AG10803 (cell line): ENCODE measurements around the gene PDSS2.

Experiments
- DNase-seq: peaks from one replicate; pipeline ENCODE4 v3.0.0; 2010; ENCODE audit warnings: low read depth
- H3K4me3 ChIP-seq: 2 replicates; pipeline ENCODE4 v1.5.1; 2011; ENCODE audit warnings: mild to moderate bottlenecking, low read length, control low read depth
- TF ChIP-seq, protein P1 (sequence below): conservative IDR thresholded peaks from 2 replicates; pipeline ENCODE4 v1.5.1; 2011; ENCODE audit warnings: mild to moderate bottlenecking, low read length, control low read depth, inconsistent platforms

The PDSS2 gene

DNA sequence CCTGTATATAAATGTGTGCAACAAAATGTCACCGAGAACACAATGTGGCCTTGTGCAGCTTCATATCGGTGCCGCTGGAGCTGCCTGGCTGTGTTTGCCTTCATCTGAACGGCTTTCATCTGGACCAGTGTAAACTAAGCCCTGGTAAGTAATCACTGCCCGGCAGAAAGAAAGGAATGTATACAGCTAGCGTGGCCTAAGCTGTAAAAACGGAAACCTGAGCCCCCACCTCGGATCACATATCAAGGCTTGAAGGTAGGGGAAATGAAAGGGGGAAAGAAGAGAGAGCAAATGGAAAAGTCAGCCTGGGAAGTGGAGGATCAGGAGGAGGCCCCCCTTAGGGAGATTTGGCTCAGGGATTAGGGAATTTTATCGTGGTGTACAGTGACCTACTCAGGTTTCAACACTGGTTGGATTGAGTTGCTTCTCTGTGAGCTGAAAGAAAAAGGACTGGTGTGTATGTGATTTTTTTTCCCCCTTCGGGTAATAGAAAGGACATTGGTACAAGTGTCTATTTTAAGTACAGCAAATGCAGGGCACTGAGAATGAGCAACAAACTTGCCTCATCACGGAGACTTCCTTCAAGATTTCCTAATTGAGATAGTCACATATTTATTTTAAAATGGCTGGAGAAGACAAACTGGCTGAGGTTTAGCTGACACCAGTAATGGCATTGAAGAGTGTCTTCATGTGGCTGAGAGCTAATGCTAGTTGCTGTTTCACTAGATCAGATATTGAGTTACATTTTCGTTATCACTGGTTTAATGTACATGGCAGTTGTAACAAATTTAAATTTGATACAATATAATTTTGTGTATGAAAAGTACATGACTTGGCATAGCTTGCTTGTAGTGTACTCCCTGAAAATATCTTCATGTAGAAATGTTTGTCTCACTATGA, 34.0 kb upstream of the PDSS2 start:
- H3K4me3 ChIP-seq: no peak overlapping the region

DNA sequence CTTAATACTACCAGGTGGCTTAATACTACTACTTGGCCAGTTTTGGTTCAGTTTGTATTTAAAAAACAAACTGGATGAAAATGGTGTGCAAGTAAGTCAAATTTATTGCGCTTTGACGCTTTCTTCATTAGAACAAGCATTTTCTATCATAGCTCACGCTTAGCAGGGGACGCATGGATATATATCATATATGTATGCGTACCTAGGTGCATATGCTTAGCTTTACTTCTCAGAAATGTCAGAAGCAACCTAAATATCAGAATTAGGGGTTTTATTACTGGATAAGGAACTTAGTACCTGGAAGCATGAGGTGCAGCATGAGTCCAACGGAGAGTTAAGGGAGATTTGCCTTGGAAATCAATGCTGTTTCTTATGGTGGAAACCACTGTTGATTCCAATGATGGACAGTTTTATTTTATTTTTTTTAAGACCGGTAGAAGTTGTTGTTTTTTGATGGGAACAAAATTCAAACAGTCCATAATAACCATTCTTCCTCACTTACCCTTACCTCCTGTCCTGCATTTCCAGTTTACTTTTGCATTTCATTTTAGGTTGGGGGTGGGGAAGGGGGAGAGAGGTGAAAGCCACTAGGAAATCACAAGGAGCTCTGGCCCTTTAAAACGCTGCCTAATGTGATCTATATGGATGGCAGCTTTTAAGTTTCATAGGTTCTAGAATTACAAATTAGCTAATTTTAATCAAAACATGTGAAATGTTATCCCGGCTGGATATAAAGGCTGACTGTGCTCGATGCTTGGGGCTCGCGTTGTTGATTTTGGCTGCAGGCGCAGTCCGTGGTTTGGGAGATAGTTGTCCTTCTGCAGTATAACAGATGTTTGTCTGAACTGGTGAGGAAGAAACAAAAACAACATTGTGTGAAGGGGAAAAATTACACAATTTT, 32.6 kb upstream of the PDSS2 start:
- no peak overlapping the region for H3K4me3 ChIP-seq
- DNase-seq: peak; percentile 63
- TF ChIP-seq, protein P1, sequence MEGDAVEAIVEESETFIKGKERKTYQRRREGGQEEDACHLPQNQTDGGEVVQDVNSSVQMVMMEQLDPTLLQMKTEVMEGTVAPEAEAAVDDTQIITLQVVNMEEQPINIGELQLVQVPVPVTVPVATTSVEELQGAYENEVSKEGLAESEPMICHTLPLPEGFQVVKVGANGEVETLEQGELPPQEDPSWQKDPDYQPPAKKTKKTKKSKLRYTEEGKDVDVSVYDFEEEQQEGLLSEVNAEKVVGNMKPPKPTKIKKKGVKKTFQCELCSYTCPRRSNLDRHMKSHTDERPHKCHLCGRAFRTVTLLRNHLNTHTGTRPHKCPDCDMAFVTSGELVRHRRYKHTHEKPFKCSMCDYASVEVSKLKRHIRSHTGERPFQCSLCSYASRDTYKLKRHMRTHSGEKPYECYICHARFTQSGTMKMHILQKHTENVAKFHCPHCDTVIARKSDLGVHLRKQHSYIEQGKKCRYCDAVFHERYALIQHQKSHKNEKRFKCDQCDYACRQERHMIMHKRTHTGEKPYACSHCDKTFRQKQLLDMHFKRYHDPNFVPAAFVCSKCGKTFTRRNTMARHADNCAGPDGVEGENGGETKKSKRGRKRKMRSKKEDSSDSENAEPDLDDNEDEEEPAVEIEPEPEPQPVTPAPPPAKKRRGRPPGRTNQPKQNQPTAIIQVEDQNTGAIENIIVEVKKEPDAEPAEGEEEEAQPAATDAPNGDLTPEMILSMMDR: no peak

More for the DNA sequence above, 34.0 kb upstream of the PDSS2 start:
- TF ChIP-seq, protein P1: no peak
- no peak for DNase-seq

DNA sequence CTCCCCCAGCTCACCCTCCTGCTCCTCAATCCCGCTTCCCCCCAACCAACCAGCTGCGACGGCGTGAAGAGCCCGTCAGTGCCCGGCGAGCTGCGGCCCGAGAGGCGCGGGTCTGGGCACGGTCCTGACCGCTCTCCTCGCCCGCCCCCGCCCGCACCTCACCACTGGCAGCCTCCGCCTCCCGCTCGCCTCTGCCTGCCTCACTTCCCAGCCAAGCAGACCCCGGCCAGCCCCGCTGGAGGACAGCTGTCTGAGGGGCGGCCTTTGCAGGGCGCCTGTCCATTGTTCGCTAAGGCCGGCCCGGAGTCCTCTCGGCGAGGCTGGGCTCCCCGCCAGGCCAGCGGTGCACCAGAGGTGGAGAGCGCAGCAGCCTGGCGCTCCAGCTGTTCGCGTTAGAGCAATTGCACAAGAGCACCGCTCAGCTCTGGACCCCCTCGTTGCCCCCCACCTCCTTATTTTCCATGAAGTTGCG, 31.8 kb upstream of the PDSS2 start:
- TF ChIP-seq, protein P1: no peak
- no peak for DNase-seq
- peak overlapping the region; percentile 63 for H3K4me3 ChIP-seq

DNA sequence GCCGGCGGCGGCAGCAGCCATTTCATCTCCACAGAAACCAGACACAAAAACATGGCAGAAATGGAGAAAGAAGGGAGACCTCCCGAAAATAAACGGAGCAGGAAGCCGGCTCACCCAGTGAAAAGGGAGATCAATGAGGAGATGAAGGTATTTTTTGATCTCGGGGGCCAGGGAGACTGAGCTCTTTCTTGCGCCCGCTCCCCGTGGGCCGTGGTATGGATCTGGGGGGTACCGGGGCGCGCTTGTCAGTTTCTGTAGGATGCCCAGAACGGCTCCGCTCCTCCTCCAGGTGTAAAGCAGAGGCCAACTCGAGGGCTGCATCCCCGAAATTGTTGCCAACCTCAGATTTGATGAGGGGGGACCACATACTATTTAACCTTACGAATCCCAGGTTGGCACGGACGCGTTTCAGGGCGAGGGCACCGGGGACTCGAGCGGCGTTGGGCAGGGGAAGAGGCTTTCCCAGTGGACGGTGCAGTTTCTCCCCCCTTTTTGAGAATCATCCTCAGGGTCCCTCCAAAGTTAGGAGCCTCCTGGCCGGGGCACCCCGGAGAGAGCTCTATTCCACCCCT, 31.3 kb upstream of the PDSS2 start:
- TF ChIP-seq, protein P1: no peak
- DNase-seq: no peak
- H3K4me3 ChIP-seq: peak overlapping the region; percentile 63

DNA sequence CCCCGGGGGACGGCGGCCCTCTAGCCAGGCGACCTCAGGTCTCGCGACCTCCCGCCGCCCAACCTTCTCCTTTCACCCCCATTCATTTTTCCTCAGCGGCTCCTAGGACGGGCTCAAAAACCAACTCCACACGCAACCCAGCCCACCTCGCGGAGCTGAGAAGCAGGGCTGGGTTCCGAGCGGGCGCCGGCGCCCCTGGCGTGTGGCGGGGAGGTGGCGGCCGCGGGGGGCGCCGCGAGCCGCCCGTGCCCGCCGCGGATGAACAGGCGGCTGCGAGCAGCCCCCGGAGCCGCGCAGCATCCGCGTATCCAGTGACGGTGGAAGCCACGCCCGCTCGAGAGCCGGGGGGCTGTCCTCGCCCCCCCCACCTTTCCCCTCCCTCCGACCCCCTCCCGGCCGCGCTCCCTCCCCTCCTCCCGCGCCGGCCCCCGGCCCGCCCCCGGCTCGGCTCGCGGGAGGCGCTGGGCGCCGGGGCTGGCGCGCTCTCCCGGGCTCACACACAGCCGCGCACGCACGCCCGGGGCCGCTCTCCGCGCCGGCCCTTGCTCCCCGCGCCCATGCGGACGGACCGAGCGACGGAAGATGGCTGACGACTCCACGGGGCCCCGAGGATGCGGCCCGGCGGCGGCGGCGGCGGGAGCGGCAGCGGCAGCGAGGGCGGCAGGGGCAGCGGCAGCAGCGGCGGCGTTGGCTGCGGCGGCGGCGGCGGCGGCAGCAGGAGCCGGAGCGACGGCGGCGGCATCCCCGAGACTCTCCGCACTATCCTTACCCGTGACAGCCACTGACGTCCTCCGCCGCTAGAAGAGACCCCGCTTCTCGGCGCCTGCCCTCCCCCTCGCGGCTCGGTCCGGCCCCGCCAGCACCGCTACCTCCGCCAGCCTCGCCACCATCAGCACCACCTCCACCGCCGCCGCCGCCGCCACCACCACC, 30.5 kb upstream of the PDSS2 start, which contains the start of gene SOBP:
TSS of gene SOBP (plus strand) at position 482 of the 930 bp plus-strand sequence. CDS start 500 bp downstream, outside the sequence.
- TF ChIP-seq, protein P1: no peak
- peak within 1 kb of the TSS; percentile 63 for H3K4me3 ChIP-seq
- no peak for DNase-seq

DNA sequence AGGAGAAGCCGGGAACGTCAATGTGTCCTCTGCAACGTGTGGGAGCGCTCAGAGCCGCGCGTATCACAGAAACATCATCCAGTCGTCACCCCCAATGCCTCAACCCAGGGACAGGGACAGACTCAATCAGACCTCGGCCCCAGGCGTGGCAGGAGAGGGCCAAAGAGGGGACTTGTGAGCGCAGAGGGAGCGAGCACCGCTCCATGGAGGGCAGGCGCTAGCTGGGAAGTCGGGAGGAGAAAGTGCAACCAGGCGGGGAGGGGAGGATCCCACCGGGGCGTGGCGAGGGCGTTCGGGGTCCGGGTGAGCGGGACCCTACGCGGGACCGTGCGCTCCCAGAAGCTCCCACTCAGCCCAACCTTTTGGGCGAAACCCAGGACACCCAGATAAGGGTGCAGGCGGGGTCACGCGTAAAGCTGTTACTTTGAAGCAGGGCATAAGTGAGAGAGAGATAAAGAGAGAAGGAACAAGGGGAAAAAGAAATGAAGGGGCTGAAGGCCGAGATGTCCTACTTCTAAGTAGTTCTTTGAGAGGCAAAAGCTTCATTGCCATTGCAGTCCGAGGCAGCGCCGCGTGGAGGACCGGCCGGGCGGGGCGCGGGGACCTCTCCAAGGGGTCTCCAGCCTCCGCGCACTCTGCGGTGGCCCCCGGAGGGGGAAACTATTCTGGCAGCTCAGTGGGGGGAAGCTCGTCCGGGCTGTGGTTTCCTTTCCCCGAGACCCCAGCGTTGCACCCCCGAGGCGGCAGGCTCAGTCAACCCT, 29.7 kb upstream of the PDSS2 start:
- TF ChIP-seq, protein P1: no peak
- DNase-seq: no peak
- peak overlapping the region; percentile 63 for H3K4me3 ChIP-seq
